DMS53 treated with DMSO at 0.1 percent for 48 hours (cell line): Measurements from ENCODE around the gene NT5M.
A peak's percentile ranks its signal among the peaks of the same experiment; 100 is the strongest.

ENCODE experiments used
- DNase-seq: peaks from one replicate; lab custom pipeline; 2025; ENCODE audit not compliant: unreplicated experiment; lab: John Stamatoyannopoulos, UW

Gene NT5M

DNA sequence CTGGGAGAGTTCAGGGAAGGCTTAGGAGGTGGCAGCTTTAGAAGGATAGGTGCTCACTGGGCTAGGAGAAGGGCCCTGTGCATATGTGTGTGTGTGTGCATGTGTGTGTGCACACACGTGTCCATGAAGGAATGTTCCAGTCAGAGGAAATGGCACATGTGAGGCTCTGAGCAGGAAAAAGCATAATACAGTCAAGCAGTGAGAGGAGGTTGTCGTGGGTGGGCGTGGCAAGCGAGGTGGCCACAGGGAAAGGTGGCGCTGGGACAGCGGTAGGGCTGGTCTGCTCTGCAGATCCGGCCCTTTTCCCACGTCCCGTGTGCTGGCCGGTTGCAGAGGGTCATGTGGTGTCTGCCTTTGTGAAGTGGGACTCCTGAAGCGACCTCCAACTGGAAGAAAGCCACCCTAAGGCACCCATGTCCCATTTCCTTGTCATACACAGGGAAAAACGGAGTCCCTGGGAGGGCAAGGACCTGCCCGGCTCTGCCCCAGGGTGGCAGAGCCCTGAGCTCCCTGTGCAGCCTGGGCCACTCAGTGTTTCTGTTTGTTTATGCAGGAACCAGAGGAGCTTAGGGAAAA, 40.1 kb downstream of the NT5M start:
- DNase-seq: no peak

DNA sequence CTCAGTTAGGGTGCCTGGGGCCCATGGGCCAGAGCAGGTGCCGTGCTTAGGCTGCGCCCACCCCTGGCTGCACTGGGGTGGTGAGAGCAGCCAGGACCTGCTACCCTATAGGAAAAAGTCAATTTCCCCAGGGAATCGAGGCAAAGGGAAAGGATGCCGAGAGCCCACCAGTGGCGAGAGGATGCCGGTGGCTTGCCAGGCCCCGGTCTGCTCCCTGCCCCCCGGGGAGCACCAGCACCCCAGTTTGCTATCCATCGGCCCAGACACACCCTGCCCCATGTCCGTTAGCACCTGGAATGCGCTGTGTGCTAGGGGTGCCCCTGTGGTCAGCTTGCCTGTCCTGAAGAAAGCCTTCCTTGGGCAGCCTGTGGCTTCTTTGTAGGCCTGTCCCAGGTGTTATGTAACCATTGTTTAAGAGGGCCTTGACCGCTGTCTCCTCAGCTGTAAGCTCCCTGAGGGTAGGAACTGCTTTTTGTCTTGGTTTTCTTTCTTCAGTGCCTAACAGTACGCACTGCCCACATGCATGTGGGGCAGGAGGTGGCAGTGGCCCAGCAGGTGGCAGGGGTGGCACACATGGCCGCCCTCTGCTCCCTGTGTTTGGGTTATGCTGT, 40.8 kb downstream of the NT5M start:
- no peak for DNase-seq

DNA sequence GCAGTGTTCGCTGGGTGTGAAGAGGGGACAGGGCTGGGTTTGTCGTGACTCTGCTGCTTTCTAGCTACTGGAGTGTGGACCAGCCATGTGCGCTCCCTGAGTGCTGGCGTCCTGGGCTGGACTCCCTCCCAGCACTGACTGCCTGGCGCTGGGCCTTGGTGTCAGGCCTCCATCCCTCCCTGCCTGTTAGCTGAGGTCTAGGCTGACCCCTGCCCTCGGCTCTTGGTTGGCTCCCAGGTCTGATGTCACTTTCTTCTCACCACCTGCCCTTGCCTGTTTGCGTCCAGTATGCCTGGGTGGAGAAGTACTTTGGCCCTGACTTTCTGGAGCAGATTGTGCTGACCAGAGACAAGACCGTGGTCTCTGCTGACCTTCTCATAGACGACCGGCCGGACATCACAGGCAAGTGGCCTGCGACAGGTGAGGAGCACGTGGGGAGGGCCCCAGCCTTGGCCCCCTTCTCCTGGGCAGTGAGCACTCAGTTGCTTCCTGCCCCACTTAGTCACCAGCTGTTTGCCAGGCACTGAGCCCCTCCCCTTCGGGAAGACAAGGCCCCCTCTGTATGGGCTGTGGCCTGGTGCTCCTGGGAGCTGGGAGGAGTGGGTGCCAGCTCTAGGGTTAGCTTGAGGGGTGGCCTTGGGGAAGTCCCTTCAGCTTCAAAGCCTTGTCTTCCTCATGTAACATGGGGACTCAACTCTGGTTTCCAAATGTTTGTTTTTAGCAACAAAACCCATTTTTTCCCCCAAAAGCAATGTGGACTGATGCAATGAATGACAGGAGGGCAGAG, 41.5 kb downstream of the NT5M start:
- DNase-seq: no peak

DNA sequence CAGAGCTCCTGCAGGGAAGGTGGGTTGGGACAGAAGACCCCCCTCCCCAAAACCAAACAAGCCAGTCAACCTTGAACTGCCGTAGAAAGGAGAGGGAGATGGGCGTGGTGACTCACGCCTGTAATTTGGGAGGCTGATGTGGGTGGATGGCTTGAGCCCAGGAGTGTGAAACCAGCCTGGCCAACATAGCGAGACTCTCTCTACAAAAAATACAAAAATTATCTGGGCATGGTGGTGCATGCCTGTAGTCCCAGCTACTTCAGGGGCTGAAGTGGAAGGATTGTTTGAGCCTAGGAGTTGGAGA, 42.1 kb downstream of the NT5M start:
- no peak for DNase-seq

DNA sequence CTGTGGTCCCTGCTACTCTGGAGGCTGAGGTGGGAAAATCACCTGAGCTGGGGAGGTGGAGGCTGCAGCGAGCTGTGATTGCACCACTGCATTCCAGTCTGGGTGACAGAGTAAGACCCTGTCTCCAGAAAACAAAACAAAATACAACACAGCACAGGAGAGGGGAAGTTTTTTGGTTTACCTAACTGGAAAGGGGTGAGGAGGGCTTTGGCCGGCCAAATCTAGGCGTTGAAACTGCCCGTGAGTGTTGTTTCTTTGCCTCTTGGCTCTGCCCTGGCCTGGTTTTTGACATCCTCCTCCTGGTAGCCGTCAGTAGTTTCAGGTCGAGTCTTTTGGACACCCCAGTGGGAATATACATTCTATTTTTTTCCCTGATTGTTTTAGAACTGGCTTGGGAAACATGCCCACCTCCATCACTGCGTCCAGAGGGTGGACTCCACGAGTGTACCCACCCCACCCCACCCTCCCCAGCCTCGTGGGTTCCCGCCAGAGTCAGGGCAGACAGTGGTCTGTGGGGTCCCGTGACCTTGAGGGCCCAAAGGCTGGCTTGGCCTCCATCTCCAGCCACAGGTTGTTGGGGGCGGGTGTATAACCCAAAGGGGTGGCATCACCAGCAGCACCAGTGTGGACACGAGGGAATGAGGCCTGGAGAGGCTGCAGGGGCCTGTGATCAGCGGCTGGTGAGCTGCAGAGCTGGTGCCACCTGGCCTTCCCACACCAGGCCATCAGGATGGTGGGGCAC, 42.7 kb downstream of the NT5M start:
- no peak for DNase-seq

DNA sequence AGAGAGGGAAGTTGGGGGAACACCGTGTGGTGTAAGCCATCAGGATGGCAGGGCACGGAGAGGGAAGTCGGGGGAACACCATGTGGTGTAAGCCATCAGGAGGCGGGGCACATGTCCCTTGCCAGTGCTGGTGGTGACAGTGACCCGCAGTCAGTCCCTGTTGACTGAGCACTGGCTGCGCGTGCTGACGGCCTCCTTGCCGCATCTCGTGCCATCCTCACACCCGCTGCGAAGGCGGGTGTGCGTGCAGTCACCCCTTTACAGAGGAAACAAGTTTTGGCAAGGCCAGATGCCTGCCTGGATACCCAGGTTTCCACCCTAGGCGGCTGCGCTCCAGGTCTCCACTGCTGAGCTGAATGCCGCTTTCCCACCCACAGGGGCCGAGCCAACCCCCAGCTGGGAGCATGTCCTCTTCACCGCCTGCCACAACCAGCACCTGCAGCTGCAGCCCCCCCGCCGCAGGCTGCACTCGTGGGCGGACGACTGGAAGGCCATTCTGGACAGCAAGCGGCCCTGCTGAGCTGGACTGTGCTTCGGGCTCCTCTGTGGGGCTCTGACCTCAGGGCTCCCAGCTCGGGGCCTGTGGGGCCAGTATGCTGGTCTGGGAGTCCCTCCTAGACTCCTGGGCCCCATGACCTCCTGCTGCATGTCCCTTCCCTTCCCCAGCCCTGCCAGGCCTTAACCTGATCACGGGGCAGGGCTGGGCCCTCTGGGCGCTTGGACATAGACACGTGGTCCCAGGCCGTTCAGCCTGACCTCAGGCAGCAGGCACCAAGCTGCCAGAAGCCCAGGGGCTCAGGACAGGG, 43.5 kb downstream of the NT5M start:
- DNase-seq: no peak

DNA sequence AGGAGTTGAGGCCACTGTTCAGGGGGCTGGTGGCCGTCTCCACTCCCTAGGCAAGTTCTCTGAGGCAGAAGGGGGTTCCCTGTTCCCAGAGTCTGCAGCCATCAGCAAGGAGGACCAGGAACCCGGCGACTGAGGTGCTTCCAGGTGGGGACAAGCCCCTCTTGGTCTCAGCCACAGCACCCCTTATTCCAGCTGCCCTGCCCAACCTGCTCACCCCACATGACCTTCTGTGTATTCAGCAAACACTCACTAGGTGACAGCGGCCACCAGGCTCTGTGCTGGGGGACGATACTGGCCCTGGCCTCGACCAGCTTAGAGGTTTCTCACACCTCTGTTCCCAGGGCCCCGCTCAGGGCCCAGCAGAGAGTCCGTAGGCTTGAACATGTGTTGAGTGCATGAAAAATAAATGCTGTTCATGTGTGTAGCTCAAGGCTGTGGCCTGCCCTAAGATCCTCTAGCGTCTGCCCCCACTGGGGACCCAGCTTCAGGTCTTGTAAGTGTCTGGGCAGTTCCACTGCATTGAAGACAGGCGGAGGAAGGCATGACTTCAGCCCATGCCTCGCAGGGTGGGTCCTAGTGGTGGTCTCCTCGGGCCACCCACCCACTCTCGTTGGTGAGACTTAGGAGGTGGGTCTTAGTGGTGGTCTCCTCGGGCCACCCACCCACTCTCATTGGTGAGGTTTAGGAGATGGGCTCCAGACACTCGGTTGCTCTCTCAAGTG, 44.2 kb downstream of the NT5M start:
- no peak for DNase-seq

DNA sequence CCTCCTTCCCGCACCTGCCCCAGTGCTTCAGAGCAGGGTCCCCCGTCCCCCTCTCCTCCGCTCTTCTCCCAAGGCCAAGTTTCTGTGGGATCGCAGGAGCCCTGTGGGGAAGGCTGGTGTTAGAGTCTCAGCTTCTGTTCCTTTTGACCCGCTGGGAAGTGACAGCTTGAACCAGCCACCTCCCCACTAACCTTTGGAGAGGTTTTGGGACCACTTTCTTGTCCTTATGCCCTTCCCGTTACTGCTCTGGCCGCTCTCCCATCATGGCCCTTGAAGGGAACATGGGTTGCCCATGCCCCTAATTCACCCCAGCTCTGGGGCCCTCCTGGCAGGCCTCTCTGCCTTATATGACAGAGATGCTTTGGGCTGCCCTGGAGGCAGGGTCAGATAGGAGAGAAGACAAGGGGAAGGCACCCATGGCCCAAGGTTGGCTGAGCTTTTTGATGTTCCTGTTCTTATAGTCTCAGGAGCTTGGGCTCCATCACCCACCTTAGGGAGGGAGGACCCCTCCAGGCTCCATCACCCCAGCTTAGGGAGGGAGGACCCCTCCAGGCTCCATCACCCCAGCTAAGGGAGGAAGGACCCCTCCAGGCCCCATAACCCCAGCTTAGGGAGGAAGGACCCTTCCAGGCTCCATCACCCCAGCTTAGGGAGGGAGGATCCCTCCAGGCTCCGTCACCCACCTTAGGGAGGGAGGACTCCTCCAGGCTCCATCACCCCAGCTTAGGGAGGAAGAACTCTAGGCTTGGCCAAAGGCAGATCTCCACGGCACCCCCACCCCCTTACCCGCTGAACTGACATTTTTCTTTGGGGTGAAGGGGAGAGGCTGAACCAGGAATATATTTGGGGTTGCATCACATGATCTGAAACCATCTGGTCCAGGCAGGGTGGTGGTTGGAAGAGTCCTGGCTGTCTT, 45.0 kb downstream of the NT5M start:
- DNase-seq: no peak

DNA sequence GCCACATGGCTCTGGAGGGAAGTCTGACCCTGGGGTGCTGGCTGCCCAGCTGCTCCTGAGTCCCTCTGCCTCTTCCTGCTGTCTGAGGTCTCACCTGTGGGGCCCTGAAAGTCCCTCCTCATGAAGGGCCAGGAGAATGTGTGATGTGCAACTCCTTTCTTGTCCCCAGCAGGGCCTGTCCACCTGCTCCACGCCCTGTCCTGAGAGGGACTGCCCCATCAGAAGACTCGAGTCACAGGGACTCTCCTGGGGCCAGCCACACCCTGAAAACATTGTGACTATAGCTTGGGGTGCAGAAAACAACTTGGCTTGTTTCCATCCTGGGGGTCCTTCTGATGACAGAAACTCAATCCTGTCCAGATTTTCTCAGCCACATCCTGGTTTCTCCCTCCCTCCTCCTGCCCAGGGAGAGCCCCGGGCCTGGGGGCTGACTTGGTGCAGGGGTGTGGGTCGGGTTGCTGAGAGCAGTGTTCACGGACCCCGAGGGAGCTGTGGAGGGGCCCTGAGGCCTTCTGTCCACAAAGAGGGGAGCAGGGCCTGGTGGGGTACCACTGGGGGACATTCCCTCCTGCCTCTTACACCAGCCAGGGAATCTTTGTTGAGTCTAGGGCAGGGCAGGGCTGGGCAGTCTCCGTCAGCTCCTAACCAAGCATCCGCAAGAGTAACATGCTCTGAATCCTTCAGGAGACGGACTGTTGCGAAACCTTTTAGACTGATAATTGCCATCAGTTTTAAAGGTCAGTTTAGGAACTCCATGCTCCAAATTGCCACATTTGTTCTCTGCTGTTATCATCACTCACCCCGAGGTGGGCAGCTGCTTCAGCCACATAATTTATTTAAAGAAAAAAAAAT, 45.9 kb downstream of the NT5M start:
- DNase-seq: no peak

DNA sequence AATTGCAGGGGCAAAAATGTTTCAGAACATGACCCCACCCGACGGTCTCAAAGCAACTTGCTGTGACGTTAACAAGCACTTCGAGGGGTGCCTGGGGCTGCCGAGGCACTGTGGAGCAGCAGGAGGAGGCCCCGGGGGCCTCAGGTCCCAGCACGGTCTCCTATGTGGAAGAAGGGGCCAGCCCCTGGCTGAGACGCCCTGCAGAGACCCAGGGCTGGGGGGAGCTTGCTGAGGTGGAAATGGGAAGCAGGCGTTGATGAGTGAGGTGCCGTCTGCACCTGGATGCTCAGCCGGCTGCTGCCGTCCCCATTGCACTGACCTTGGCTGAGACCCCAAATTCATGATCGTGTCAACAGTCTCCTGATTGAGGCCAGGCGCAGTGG, 46.5 kb downstream of the NT5M start:
- no peak for DNase-seq

DNA sequence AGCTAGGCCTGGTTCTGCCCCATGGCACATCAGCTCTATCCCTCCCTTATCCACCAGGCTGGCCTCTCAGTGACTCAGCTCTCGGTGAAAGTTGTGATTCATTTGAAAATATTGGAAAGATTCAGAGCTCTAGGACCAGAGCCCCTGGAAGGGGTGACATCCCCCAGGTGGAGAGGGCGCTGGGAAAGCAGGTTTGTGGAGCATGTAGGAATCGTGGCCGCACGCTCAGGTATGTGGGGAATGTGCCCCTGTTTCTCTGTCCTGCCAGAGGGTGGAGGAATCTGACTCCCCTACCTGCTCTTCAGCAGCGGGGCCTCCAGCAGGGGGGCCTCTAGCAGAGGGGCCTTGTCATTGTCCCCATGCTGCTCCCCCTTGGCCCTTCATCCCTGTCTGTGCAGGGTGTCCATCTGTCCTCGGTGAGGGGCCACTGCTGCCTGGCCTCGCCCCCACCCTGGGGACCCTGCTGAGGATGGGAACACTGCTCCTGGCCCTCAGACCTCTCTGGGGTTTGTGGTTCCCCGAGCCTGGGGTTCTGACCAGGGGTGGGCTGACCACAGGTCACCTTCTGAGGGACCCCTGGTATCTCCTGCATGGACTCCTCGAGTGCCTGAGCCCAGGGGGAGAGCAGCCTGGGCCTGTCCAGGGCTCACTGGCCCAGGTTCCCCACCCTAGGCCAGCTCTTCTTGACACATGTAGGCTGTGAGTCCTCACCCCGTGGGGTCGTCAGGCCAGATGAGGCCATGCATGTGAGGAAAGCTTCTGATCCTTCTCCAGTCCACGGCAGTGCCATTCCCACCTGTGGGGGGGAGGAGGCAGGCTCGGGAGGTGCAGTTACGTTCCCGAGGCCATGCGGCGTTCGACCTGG, 47.5 kb downstream of the NT5M start:
- no peak for DNase-seq

DNA sequence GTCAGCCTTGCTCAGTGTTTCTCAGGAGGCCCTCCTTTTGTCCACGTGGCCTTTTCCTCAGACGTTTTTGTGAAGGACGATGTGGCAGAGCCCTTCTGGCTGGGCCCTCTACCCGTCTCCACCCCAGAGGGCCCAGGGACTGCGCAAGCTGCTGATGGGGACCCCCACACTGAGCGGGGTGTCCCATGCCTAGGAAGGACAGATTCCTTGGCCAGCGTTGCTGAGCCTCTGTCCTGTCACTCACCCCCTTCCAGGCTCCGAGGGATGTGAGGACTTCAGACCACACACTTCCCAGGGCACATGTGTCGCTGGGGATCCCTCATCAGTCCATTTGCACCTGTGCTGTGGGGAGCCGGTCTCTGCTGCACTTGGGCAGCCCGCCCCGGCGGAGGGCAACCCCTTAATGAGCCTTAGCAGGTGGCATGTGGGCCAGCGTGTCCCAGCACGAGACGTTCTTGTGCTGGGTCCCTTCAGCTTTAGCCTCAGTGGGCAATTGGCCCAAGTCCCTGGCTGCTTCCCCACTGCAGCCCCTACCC, 48.3 kb downstream of the NT5M start:
- no peak for DNase-seq

DNA sequence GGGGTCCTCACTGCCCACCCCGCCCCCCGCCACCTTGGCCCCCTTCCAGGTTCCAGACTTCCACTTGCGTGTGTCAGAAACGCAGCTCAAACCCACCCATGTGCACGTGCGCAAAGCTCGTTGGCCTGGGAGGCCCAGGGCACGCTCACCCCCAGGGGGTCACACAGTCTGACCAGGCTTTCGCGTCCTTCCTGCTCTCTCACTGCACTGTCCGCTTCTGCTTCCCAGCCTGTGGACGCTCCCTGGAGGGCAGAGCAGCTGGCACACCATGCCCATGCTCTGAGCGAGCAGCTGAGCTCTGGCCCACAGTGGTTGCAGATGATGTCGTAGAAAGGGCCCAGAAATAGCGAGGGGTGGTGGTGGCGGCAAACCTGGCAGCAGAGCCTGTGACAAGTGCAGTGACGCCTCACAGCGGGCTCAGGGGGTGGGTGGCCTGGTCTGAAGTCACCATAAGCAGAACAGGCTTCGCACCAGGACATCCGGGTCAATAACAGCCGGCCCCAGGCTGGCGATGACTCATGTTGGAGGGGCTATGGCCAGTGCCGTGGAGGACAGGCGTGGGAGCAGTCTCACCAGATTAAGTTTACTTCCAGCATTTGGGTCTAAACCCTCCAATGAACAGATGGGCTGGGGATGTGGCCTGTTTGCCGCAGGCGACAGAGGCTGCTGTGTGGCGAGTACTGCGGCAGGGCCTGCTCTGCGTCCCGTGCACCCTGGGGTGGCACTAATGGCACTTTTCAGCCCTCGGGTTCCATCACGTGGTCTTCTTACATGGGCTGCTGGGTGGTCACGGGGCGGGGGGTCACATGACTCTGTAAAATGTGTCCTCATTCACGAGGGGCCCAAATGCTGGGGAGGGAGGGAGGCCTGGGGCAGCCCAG, 49.0 kb downstream of the NT5M start:
- DNase-seq: peak; percentile 14

DNA sequence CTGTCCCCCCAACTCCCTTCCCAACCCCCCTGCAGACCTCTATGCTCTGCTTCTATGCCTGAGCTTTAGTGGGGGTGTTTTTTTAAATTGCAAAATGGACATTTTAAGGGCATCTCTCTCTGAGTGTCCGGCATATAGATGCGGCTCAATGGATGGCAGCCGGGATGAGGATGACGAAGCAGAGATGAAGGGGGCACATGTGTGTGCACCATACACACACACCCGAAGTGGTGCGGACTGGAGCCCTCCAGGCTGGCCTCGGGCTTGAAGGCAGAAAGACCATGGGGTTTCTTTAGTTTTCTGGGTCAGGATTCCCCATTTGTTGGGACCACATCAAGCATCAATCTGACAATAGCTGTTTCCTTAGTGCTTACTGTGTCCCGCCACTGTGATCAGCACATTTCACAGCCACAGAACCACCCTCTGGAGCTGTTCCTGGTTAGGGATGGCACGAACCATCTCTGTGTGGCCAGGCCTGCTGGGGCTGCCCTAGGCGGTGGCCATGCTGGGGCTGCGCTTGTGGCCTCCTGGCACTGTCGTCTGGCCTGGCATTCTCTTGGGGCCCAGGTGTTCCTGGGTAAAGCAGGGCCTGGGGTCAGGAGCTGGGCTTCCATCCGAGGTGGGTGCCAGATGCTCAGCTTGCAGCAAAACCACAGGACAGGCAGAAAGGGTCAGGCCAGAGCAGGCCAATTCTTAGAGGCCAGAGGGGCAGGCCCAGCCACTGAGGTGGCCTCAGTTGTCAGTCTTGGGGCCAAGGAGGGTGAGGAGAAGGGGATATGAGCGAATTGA, 49.9 kb downstream of the NT5M start:
- no peak for DNase-seq

DNA sequence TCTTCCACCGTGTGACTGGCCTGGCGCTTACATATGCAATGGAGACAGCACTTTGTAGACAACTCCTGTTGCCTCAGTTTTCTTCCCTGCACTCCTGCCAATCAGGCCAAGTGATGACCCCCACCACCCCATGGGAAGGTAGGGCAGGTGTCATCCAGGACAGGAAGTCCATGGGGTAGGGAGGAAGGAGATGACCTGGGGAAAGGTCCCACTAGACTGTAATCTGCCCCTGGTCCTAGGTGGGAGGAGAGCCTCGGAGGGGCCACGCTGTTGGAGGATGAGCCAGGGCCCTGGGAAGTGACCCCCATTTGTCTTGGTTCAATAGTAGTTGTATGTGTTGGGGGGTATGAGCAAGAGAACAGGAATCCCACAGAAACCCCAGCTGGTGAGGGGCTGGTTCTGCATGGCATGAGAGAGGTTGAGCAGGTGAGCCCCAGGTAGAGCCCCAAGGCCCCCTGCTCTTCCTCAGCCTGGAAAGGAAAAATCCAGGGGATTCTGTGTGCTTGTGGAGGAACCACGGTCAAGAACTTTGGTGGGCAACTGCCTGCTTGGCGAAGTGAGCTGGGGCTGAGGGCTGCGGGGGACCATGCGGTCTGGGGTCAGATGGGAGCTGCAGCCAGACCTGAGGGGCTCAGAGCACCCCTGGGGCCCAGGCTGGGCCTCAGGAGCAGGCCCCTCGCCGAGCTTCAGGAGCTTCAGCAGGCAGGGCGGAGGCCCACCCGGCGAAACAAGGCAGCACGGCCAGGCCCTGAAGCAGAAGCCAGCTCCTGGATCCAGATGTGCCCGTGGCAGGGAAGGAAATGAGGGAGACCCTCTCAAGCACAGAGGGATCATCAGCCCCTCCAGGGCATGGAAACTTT, 50.7 kb downstream of the NT5M start:
- no peak for DNase-seq
